Choroid plexus epithelial cell (primary cell): ENCODE data around the gene TCIRG1.

Experiments
- DNase-seq: peaks from one replicate; pipeline ENCODE4 v3.0.0-alpha.2; 2010; ENCODE audit warnings: low read depth
- H3K4me3 ChIP-seq: 2 replicates; pipeline ENCODE4 v1.5.1; 2011; ENCODE audit warnings: low read depth, mild to moderate bottlenecking, control low read depth, low read length, moderate library complexity
- TF ChIP-seq, protein P1 (sequence below): conservative IDR thresholded peaks from 2 replicates; pipeline ENCODE4 v1.5.1; 2011; ENCODE audit warnings: low read depth, mild to moderate bottlenecking, control low read depth, inconsistent platforms, low read length, moderate library complexity

TCIRG1 gene

DNA sequence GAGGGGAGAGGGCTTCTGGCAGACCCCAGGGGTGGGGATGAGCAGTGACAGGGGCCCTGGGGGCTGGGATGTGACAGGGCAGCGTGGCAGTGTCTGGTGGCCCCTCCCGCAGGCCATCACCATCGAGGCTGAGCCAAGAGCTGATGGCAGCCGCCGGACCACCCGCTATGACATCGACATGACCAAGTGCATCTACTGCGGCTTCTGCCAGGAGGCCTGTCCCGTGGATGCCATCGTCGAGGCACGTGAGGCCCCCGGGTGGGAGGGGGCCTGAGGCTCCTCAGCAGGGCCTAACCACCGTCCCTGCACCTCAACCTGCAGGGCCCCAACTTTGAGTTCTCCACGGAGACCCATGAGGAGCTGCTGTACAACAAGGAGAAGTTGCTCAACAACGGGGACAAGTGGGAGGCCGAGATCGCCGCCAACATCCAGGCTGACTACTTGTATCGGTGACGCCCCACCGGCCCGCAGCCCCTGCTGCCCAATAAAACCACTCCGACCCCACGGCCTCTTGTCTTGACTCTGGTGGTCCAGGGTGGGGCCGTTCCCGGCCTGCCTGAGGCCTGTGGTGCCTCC, 2.6 kb upstream of the TCIRG1 start:
- no peak overlapping the region for H3K4me3 ChIP-seq
- TF ChIP-seq, protein P1, sequence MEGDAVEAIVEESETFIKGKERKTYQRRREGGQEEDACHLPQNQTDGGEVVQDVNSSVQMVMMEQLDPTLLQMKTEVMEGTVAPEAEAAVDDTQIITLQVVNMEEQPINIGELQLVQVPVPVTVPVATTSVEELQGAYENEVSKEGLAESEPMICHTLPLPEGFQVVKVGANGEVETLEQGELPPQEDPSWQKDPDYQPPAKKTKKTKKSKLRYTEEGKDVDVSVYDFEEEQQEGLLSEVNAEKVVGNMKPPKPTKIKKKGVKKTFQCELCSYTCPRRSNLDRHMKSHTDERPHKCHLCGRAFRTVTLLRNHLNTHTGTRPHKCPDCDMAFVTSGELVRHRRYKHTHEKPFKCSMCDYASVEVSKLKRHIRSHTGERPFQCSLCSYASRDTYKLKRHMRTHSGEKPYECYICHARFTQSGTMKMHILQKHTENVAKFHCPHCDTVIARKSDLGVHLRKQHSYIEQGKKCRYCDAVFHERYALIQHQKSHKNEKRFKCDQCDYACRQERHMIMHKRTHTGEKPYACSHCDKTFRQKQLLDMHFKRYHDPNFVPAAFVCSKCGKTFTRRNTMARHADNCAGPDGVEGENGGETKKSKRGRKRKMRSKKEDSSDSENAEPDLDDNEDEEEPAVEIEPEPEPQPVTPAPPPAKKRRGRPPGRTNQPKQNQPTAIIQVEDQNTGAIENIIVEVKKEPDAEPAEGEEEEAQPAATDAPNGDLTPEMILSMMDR = no peak
- no peak for DNase-seq

DNA sequence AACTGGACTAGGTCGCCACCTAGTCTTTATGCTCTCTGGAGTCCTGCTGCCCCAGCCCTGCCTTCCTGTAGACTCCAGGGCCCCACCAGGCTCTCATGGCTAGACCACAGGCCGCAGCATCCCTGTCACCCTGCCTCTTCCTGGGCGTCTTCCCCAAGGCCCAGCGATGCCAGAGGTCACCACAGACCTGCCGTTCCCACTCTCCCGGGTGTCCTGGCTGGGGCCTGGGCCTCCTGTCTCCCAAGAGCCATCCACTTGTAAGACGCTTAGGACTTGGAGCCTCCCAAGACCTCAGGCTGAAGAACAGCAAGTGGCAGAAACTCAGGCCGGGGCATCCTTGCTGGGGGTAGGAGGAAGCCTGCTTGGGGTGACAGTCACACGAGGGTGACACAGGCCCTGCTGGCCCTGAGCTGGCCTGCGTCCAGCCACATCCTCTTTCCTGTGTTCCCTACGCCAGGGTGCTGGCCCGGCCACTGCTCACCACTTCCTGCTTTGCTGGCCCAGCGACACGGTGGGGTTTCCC, 2.0 kb upstream of the TCIRG1 start:
- TF ChIP-seq, protein P1 = no peak
- no peak for DNase-seq
- no peak overlapping the region for H3K4me3 ChIP-seq

DNA sequence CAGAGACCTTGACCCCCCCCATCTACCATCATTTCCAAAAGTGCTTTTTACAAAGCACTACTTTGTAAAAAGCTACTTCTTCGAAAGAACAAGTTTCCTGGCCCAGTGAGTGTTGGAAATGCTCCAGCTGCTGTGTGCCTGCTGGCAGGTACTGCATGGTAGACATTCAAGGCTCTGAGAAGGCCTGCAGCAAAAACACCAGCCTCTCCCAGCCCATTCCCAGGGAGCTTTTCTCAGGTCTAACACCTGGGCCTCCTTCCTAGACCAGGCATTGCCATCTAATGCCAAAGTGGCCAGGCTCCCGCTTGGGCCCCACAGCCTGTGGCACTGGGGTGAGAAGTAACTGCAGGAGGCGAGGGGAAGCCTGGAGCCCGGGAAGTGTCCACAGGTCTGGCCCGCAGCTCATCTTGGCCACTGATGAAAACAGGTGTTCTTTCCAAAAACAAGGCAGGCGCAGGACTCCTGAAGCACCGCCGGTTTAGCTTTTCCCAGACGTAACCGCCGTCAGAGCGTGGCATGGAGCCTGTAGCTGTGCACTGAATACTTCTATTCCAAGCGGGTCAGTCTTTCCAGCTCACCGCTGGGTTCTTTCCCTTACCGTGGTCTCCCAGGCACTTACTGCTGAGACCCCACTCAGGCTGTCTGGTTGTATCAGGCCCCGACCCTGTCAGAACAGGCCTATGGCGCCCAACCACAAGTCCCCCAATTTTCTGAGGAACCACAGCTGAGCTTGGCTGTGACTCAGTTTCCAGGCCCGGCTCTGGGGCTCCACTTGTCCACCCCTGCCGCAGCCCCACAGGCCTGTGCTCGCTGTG, 1.2 kb upstream of the TCIRG1 start:
- no peak for DNase-seq
- no peak overlapping the region for H3K4me3 ChIP-seq
- TF ChIP-seq, protein P1 = no peak

DNA sequence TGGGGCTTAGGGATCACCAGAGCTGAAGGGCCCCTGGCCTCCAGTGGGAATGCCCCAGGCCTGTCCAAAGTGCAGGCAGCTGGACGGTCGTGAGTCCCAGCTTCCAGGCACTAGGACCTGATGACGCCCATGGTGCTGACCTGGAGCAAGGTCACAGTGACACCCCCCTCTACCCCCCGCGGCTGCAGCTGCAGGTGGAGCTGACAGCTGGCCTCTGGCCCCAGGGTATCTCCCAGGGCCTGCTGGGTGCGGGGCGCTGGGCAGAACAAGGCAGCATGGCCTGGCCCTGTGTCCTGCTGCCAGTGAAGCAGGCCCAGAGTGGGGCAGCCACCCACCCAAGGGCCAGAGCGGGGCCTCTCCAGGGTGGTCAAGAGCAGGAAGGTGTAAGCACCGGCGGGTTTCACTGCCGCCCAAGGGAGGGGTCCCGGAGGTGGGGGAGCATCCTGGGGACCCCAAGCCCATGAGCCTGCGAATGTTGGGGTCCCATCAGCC, 553 bp upstream of the TCIRG1 start:
- TF ChIP-seq, protein P1 = no peak
- DNase-seq = no peak
- peak overlapping the region; percentile 74 for H3K4me3 ChIP-seq

DNA sequence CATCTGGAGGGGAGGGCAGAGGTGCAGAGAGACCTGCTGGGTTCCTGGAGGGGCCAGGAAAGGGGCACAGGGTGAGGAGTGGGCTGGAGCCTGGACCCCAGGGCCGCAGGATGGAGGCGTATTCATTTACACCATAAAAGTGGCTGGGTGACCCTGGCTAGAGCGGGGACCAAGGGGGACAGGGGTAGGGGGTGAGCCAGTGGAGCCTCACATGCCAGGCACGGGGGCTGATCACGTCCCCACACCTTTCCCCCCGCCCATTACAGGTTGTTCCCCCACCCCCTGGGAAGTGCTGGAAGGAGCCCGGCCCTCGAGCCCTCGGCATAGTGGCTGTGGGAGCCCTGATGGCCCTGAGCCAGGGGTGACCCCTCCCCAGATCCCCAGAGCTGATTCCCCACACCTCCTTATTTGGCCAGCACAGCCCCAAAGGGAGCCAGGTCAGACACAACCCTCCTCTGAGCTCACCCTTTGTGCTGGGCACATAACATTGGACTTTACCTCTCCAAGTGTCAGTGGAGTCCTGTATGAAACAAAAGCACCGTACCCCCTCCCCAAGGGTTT, 781 bp downstream of the TCIRG1 start:
- DNase-seq = no peak
- peak overlapping the region; percentile 74 for H3K4me3 ChIP-seq
- TF ChIP-seq, protein P1 = no peak

DNA sequence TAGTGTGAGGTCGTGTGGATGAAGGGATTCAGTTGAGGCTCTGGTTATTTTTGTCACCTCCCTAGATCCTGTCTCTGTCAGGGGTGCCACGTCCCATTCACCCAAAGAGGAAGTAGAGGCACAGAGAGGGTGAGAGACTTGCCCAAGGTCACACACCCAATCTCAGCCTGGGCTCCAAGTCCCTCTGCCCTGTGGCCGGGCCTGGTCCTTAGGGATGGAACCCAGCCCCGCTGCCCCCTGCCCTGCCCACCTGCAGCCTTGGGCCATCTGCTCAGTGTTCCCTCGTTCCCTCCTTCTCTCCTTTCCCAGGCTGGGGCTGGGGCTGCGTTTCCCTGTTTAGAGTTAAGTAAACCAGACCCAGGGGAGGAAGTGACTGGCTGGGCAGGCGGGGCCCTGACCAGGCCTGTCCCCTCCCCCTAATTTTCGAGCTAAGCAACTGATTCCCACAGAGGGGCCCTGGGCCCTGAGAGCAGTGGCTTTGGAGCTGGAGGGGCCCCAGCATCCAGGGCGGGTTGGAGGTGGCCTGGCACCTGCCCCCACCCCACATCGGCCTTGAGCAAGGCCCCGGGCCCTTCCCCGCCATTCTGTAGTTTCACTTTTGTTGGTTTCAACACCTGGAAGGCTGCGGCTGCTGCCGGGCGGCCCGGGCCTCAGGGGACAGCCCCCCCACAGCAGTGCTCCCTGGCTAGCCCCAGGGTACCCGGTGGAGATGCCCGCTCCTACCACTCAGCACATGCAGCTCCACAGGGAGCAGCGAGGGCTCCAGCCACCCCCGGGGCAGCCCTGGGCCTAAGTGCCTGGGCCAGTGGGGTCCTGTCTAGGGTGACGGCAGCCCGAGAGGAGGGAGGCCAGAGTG, 1.5 kb downstream of the TCIRG1 start:
- peak overlapping the region; percentile 74 for H3K4me3 ChIP-seq
- TF ChIP-seq, protein P1 = no peak
- DNase-seq = peak; percentile 73
